RKO (cell line): ENCODE measurements around the gene HAVCR2.

ENCODE experiments used
- DNase-seq: peaks from one replicate; pipeline ENCODE4 v3.0.0-alpha.2; 2016; ENCODE audit warnings: low spot score

The HAVCR2 gene

DNA sequence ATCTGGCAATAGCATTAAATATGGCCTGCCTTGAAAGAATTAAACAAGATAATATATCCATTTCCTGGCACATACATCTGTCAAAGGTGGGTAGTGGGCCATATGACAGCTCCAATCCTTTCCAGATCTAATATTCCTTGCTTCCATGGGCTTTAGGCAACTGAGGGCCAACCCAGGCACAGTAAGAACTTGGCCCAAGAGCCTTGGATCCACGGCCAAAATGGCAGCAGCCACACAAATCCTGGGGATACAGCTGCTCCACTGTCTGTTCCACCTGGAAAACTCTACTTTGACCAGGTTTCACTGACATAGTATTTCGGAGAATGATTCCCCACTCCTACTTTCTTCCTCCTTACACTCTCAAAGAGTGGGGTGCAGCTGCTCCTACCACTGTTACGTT lies 63.2 kb downstream of the HAVCR2 start:
- no peak for DNase-seq

DNA sequence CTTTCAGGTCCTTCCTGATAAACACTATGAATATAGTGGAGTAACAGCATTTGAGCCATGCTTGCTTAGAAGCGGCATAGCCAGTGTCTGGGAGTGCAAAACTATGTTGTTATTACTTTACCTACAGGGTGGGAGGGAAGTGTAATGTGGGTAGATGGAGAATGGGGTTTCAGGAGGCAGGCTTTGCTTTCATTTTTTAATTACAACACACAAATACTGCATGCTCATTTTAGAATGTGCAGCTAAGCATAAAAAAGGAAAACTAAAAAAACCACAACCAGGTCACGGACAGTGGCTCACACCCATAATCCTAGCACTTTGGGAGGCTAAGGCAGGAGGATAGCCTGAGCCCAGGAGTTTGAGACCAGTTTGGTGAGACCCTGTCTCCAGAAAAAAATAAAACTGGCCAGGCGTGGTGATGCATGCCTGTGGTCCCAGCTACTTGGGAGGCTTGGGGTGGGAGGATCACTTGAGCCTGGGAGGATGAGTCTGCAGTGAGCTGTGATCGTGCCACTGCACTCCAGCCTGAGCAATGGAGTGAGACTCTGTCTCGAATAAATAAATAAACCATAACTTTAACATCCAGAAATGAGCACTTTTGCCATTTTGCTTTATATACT lies 70.2 kb downstream of the HAVCR2 start:
- no peak for DNase-seq
